CD4-positive, alpha-beta T cell treated with Interleukin-4 for 1 hour (primary cell): ENCODE results near the gene TMEM129.

Source experiments
- DNase-seq, 2 donors: peaks; one replicate each; pipeline ENCODE4 v3.0.0-alpha.2; 2020 to 2022

The TMEM129 gene, protein sequence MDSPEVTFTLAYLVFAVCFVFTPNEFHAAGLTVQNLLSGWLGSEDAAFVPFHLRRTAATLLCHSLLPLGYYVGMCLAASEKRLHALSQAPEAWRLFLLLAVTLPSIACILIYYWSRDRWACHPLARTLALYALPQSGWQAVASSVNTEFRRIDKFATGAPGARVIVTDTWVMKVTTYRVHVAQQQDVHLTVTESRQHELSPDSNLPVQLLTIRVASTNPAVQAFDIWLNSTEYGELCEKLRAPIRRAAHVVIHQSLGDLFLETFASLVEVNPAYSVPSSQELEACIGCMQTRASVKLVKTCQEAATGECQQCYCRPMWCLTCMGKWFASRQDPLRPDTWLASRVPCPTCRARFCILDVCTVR

DNA sequence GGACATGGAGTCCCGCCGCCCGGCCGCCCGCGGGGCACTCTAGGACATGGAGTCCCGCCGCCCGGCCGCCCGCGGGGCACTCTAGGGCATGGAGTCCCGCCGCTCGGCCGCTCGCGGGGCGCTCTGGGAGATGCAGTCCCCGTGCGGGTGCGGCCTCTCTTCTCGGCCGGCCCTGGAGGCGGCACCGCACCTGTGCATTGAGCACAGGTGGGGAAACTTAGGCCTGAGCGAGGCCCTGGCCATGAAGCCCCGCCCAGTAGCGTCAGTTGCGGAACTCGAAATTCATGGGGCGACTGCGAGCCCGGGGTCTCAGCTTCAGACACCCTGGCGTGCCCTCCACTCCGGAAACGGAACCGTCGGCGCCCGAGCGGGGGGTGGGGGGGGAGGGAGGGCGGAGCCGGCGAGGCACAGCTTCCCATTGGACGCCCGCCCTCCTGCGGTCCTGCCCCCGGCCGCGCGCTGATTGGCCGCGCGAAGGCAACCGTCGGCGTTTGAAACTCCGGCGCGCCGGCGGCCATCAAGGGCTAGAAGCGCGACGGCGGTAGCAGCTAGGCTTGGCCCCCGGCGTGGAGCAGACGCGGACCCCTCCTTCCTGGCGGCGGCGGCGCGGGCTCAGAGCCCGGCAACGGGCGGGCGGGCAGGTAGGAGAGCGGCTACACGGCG, at the start of gene TMEM129, which contains the start of gene TACC3:
Gene TMEM129 (minus strand): TSS at position 321 of the 663 bp plus-strand sequence. CDS start 486 bp downstream, outside the sequence.
Gene TACC3 (plus strand): TSS at position 519 of the 663 bp plus-strand sequence. CDS start 1,901 bp downstream, outside the sequence.
- DNase-seq, result peak; percentile 97 to 98

DNA sequence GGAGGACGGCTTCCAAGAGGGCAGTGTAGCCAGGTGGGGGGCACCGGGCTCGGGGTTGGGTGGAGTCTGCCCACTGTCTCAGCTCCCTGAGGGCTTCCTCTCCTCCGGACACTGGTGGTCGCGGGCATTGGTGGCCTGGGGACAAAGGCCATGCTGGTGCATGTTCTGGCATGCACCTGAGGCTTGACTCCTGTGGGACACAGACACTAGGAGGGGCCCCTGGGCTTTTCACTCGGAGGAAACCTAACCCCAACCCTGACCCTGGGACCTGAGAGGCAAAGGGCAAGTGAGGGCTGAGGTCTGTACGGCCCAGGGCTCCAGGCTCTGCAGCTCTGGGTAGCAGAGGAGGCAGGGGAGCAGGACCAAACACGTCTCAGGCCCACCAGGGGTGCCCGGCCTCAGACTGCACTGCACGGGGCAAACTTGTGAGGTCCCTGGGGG, 49.7 kb upstream of the TMEM129 start:
- no peak for DNase-seq

DNA sequence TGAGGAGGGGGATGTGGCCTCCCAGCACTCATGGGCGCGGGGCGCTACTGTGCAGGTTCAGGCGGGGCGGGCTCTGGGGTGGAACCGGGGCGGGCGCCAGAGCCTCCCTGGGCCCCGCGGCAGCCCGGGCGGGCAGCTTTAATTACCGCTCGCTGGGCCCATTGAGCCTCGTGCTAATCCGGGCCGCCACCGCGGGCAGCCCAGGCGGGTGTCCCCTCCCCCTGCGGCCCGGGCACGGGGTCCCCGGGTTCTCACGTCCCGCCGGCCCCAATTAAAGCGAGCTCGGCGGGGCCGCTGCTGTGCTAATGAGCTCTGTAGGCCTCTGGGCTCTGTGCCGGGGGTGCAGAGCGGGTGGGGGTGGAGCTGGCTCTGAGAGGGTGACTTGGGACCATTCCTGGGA, 49.1 kb upstream of the TMEM129 start:
- no peak for DNase-seq

DNA sequence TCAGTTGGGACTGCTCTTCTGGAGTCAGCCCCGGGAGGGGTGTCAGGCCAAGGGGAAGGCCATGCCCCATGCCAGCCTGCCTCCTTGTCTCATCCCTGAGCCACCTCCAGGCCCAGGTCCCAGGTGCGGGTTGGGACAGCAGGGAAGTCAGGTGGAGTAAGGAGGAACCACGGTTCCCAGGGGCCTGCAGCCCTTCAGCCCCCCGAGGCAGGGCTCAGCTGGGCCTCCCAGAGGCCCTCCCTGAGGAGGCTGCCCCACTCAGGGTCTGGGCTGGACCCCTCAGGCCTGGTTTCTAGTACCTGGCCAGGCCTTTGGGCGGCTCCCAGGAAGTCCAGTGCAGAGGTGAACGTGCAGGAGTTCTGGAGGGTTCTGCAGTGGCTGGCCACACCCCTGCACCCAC, 48.6 kb upstream of the TMEM129 start:
- no peak for DNase-seq

DNA sequence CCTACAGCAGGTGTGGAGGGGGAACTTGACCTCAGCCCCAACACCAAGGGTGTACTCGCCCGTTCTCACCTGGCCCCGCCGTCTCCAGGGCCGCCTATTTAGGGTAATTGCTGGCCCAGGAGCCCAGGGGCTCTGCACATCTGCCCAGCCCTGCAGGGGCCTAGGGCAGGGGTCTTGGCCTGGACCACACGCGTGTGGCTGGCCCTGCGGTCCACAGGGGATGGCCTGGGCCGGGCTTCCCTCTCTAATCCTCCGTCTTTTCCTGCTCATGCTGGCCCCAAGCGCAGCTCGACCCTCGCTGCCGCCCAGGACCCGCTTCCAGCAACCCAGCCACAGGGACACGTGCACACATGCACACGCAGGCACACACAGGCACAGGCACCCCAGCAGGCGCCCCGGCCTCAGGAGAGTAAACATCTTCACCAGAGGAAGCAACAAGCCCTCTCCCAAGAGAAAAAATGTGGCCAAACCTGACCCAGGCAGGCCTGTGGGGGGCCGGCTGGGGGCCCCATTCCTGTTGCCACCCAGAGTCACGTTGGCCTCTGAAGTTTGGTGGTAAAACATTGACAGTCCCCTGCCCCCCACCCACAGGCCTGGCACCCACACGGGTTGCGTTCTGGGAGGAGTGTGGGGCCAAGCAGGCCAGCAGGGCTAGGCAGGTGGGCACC, 47.4 kb upstream of the TMEM129 start:
- DNase-seq, result no peak

DNA sequence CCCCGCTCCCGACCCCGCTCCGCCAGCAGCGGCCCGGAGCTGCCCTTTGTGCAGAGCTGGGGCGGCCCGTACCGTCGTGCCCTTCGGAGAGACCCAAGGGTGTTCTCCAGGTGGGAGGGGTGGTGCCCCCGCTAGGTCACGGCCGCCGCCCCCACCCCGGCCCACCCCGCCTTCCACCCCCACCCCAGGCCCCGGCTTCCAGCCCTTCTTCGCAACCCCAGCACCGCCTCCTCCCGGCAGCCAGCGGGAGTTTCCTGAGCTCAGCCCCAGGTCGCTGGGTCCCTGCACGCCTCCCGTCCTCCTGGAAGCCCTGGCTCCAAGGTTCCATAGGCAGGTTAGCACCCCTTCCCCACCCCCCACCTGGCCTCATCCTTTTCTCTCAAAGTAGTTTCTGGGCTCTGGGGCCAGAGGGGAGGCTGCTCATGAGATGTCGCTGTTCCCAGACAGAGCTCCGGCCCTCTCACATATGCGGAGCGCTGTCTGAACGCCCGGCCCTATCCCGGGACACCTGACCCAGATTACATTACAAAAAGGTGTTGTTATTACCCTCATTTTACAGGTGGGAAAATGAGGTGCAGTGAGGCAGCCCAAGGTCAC, 46.7 kb upstream of the TMEM129 start:
- peak; percentile 11 to 20 for DNase-seq

DNA sequence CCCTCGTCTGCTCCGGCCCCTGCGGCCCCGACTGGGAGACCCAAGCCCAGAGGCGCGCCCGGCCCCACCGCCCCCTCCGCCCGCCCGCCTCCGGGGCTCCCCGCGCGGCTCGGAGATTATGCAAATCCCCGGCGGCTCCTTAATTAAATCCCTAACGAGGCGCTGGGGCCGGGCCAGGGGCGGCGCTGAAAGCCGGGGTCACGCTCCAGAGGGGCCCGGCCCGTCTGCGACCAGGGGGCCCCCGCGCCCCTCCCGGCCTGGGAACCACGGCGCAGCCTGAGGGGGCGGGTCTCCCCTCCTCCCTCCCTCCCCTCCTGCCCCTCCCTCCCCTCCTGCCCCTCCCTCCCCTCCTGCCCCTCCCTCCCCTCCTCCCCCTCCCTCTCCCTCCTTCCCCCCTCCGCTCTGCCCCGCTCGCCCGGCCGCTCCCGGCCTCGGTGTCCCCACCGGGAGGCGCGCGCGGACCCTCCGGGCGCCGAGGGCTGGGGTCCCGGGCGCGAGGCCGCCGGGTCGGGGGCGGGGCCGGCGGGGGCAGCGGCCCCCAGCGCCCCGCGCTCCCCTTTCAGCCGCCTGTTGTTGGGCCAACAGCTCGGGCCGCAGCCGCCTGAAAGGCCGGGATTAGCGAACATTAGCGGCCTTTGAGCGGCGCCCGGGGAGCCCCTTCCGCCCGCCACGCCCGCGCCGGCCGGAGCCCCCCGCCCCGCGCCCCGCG, 46.1 kb upstream of the TMEM129 start:
- peak in 1 of 2 donors; percentile 10 for DNase-seq

DNA sequence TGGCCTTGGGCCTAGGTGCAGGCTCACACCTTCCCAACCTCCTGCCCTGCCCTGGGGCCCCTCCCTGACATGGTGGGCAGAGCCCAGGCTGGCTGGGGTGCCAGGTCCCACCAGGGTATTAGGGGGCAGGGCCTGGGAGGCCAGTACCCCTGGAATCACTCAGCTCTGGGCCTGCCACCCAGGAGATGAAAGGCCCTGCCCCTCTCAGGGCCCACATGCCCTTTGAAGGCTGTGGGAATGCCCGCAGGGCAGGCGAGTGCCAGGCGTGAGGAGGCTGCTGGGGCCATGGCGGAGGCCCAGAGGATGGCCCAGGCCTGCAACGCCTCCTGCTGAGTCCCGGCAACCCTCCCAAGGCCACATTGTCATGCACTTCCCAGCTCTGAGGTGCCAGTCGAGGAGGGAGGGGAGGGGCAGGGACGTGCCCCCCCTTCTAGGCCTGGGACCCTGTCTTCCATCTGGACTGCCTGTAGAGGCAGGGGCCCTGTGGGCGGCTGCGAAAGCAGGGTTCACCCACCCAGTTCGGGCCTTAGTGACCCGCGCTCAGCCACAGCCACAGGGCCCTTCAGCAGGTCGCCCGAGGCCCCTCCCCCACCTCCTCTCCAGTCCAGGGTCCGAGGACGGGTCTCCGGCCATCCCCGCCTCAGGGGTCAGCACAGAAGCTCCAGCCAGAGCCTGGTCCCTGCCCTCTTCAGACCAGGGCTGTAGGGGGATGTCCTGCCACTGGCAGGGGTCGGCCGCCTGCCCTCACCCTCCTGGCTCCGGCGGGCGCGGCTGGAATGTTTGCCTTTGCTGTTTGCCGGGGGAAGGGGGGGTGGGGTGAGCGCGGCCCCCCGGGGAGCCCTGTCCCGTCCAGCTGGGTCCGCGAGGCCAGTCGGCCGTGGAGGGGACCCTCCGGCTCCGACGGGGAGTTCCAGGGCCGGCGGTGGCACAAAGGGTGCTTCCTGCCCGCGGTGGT, 45.3 kb upstream of the TMEM129 start:
- no peak for DNase-seq

DNA sequence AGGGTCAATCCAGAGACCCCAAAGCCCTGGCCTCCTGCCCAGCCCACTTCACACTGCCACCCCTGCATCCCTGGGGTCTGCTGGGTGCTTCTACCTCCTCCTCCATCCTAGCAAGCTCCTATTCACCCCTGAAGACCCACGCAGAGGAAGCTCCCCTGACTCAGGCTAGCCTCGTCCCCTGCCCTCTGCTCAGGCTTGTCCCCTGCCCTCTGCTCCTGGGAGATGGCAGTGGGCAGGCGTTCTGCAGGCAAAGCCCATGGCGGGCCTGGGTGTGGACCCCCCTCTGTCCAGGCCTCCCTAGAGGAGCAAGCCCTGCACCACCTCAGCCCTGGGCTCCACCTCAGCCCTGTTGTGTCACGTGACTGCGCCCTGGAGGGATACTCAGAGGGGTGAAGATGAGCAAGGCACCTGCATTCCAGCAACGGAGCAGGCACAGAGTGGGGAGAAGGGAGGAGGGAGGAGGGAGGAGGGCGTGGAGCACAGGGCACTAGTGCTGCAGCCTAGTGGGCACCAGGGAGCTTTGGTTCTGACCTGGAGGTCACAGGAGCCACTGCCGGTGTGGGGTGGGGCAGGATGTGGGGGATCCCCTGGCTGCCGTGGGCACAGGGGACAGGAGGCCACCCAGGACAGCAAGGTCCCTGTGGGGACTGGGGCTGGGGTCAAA, 44.4 kb upstream of the TMEM129 start:
- no peak for DNase-seq

DNA sequence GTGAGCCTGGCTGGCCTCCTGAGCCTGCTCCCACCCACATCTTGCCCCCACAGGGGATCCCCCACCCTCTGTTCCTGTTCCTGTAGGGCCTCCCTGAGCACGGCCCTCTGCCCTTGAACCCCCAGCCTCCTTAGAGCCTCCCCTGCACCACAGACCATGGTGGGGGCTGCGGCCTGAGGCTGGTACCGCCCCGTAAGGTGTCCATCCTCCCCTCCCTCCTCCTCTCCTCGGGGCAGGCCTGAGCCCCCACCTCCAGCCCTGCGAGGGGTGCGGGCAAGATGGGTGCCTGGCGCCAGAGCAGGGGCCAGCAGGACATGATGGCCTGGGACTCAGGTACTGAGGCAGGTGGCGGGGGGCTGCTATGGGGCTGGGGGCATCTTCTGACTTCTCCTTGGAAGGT, 43.5 kb upstream of the TMEM129 start:
- no peak for DNase-seq

DNA sequence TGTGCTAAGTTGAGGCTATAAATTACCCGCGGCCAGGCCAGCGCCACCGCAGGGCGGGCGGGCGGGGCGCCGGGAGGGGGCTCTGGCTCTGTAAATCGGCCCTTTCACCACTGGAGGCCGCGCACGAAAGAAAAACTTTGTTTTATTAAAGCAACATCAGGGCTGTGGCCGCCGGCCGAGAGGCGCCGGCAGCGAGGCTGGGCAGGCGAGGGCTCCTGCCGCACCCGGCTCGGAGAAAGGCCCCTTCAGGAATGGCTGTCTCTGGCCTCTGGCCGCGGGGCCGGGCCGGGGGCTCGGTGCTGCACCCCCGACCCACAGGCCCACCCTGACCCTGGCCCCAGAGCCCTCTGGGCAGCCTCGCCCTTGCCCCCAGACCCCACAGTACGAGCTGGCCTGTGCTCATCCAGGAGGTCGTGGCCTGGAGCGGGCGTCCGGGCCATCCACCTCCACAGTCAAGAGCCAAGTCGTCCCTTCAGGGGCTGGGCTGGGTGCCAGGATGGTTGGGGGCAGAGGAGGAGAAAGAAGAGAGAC, 42.5 kb upstream of the TMEM129 start:
- DNase-seq, result no peak

DNA sequence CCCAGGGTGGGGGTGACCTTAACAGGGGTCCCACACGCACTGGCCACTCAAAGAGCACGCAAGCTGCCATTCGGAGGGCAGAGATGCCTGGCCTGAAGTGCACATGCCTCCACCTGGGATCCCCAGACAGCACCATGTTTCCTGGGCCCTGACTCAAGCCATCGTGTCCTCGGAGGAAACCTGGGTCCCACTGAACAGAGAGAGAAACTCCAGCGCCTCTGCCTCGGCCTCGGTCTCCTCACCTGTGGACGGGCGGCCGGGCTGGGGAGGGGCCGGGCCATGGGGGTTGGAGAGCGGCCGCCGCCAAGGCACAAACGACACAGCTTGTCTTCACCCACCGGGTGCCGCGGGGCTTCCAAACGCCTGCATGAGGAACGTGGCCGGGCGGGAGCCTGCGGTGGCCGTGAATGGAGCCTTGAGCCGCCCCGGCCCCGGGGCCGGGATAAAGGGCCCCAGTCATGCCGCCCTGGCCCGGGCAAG, 42.0 kb upstream of the TMEM129 start:
- DNase-seq, result no peak

DNA sequence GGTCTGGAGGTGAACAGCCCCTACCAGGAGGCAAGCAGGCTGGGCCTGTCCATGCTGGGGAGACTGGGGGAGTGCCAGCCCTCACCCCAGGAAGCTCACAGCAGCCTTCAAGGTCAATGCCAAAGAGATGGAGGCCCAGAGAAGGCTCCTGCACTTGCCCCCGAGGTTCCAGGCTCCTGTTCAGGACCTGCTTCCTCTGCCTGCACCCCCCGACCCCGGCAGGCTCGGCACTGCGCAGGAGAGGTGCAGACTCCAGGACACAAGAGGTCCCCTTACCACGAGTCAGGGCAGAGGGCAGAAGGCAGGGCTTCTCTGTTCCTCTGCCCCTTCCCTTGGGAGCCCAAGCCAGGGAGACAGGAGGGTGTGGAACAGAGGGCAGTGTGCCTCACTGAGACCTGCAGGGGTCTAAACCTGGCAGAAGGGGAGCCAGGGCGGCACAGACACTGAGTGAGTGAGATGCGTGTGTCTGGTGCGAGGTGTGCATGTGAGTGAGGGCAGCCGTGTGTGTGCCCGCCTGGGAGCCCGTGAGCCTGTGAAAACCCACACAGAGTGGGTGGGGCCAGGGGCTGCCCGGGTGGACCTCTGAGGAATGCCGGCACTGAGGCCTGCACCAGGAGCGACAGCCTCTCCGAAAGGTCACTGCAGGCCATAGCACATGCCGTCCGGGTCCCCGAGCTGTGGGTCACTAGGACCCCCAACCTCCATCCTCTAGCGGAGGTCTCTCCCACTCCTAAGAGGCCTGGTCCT, 41.3 kb upstream of the TMEM129 start:
- DNase-seq, result no peak

DNA sequence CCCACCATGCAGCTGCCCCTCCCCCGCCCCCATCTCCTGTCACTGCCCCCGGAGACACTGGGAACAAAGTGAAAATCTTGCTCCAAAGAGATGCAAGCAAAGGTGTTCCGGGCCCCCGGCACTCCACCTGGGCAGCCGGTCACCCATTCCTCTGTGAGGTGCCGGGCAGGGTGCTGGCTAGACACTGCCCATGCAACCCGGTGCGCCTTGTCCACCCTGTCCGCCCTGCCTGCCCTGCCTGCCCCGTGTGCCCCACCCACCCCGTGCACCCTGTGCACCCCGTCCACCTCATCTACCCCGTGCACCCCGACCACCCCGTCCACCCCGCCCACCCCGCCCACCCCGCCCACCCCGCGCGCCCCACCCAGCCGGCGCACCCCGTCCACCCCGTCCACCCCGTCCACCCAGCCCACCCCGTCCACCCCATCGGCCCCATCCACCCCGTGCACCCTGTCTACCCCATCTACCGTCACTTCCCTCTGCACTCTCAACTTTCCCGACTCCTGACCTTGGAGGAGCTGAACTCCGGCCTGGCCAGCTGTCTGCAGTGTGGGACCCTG, 40.1 kb upstream of the TMEM129 start:
- no peak for DNase-seq

DNA sequence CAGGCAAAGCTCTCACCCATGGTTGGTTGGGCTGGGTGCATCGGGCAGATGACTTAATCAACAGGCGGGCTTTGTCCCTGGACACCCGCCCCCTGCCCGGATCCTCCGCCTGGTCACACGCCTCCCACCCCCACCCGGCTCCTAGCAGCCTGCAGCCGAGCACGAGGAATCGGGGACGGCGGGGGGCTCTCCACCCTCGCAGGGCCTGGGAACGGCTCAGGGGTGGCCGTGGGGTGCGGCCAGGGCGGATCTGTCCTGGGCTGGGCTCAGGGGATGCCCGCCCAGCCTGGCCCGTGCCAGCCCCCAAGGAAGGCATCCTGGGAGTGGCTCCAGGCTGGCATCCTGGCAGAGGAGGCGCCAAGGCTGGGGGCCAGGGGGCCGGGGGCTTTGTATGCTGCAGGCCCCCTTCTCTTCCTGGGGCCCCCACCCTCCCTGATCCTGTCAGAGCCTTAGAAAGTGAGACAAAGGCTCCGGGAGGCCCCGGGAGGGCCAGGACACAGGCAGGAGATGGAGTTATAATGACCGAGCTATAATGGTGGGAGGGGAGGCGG, 39.5 kb upstream of the TMEM129 start:
- DNase-seq, result no peak

DNA sequence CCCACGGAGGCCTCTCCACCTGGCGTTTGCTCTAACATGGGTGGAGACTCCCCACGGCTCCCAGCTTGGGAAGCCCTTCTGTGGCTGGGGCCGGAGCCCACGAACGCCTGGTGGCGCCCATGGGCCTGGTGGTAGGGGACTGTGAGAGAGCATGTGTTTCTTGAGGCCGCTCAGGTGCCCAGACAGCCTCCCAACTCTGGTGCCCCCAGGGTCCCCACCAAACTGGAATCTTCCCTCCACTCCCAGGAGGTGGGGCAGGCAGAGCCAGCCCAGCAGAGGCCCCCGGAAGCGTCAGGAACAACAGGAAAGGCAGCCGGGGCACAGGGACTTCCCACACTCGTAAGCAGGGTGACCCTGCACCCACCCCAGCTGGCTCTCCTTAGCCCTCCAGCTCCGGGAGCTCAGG, 38.7 kb upstream of the TMEM129 start:
- DNase-seq, result no peak

DNA sequence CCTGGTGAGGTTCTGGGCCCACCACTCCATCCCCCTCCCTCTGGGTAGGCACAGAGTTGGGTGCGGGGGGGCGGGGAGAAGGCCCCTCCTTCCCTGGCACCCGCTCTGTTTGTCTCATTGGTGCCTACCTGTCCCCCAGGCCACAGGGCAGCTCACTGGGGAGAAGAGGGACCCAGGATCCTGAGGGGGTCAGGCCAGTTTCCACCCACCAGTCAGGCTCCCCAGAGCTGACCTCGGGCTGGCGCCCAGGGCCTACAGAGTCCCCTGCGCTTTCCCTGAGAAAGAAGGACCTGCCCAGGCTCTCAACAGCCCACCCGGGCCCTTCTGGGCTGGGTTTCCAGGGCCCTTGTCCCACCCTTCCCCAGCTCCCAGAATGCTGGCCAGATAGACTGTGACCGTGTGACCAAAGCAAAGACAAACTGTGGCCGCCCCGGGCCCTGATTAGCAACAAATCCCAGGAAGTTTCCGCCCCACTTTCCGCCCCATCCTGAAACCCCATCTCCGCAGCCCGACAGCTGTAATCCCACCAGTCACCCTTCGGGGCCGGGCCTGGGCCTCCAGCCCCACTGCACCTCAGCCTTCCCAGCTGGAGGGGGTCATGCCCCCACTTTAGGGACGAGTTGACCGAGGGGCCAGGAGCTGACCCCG, 38.2 kb upstream of the TMEM129 start:
- DNase-seq, result no peak
